ENCODE data around the gene ZSCAN16. TPM values are rescaled to one million over a fixed set of nuclear protein-coding genes. Genes with fewer than 3 reads are reported as not detected.

ZSCAN16 gene
- total and polyA plus RNA-seq, 2 experiments from 2014 or later = 1.2 TPM

GRCh38 chr6:28124971-28125353, 553 bp downstream of the ZSCAN16 start:
- DNase-seq = no peak
- 18 to 20% methylated on average over 6 of the region's 6 CpGs for WGBS, 2 experiments (ENCODE audit: low coverage in 1 of 2, low lambda C conversion rate in 2 of 2, missing lambda C conversion rate in 2 of 2)
- Histone ChIP-seq H3K4me3 (peak overlapping the region; percentile 86), H3K27ac (peak overlapping the region; percentile 38), H3K9ac (peak overlapping the region; percentile 79), H2AFZ (peak overlapping the region; percentile 88), H3F3A (ENCODE audit: insufficient read depth) (peaks cover 11% of the 10 kb centered on the region; the same call in 1 of the 2 replicates), H3K4me2 (ENCODE audit: unreplicated experiment) (peak overlapping the region; percentile 98), H3K27me3 (replicated peaks; ENCODE audit: insufficient read depth) (no peaks in the 10 kb centered on the region), H3K9me2 (ENCODE audit: insufficient read depth) (no peaks in the 10 kb centered on the region), H3K9me3 (ENCODE audit: low read depth) (no peaks in the 10 kb centered on the region), H3K36me3 (ENCODE audit: low read depth) (peaks cover 5% of the 10 kb centered on the region), H3K79me2 (ENCODE audit: insufficient read depth) (peaks cover 71% of the 10 kb centered on the region), H4K20me1 (ENCODE audit: insufficient read depth) (no peaks in the 10 kb centered on the region), H3K4me1 (ENCODE audit: insufficient read depth) (0 out of 2 replicates have a peak, but pooled peaks cover 5% of the 10 kb centered on the region)
- TF ChIP-seq EZH2phosphoT487 (IDR thresholded peaks at IDR 0.05; ENCODE audit: insufficient read depth, low read depth) (no peak), EZH2 (IDR thresholded peaks at IDR 0.05; ENCODE audit: insufficient read depth, poor library complexity, severe bottlenecking) (no peak)
- in situ Hi-C loops (cut with MboI) = no loop called here

- Histone ChIP-seq H3K4me1 (ENCODE audit: insufficient read depth) (0 out of 2 replicates have a peak, but pooled peaks cover 5% of the 10 kb centered on the region), H3K79me2 (ENCODE audit: insufficient read depth) (peaks cover 75% of the 10 kb centered on the region), H3K4me2 (ENCODE audit: unreplicated experiment) (no peak overlapping the region), H3K27me3 (replicated peaks; ENCODE audit: insufficient read depth) (no peaks in the 10 kb centered on the region), H3K9me2 (ENCODE audit: insufficient read depth) (no peaks in the 10 kb centered on the region), H3K36me3 (ENCODE audit: low read depth) (peaks cover 4% of the 10 kb centered on the region; the same call in 1 of the 2 replicates), H3F3A (ENCODE audit: insufficient read depth) (peaks cover 11% of the 10 kb centered on the region; the same call in 1 of the 2 replicates), H3K9ac (peak overlapping the region; percentile 79; the same call in 1 of the 2 replicates), H3K9me3 (ENCODE audit: low read depth) (no peaks in the 10 kb centered on the region), H3K27ac (peak overlapping the region; percentile 38), H3K4me3 (peak overlapping the region; percentile 86; the same call in 1 of the 2 replicates), H4K20me1 (ENCODE audit: insufficient read depth) (no peaks in the 10 kb centered on the region), H2AFZ (no peak overlapping the region; the same call in 1 of the 2 replicates)
- in situ Hi-C loops (cut with MboI) = no loop called here
- TF ChIP-seq EZH2 (IDR thresholded peaks at IDR 0.05; ENCODE audit: insufficient read depth, poor library complexity, severe bottlenecking) = no peak
- TF ChIP-seq EZH2phosphoT487 (IDR thresholded peaks at IDR 0.05; ENCODE audit: insufficient read depth, low read depth) = no peak
- 91 to 92% methylated on average over 4 of the region's 4 CpGs for WGBS, 2 experiments (ENCODE audit: low coverage in 1 of 2, low lambda C conversion rate in 2 of 2, missing lambda C conversion rate in 2 of 2)
- no peak for DNase-seq
Observed at GRCh38 chr6:28125401-28125800, 992 bp downstream of the ZSCAN16 start.

- peaks cover 13% of the 10 kb centered on the region; the same call in 1 of the 2 replicates for H3F3A ChIP-seq (ENCODE audit: insufficient read depth)
- H3K9ac ChIP-seq = no peak overlapping the region
- no peak overlapping the region for H2AFZ ChIP-seq
- no peaks in the 10 kb centered on the region; the same call in 1 of the 2 replicates for H3K36me3 ChIP-seq (ENCODE audit: low read depth)
- DNase-seq = peak; percentile 64
- H3K27ac ChIP-seq = no peak overlapping the region
- no peak overlapping the region for H3K4me2 ChIP-seq (ENCODE audit: unreplicated experiment)
- 54 to 57% methylated on average over 3 of the region's 3 CpGs for WGBS, 2 experiments (ENCODE audit: low coverage in 1 of 2, low lambda C conversion rate in 2 of 2, missing lambda C conversion rate in 2 of 2)
- H3K4me1 ChIP-seq (ENCODE audit: insufficient read depth) = peaks cover 15% of the 10 kb centered on the region
- no peak for TF ChIP-seq EZH2 (IDR thresholded peaks at IDR 0.05; ENCODE audit: insufficient read depth, poor library complexity, severe bottlenecking)
- peaks cover 89% of the 10 kb centered on the region for H3K79me2 ChIP-seq (ENCODE audit: insufficient read depth)
- H3K4me3 ChIP-seq = no peak overlapping the region
- in situ Hi-C loops (cut with MboI) = no loop called here
- no peaks in the 10 kb centered on the region for H3K9me3 ChIP-seq (ENCODE audit: low read depth)
- H3K9me2 ChIP-seq (ENCODE audit: insufficient read depth) = no peaks in the 10 kb centered on the region
- no peaks in the 10 kb centered on the region for H4K20me1 ChIP-seq (ENCODE audit: insufficient read depth)
- no peaks in the 10 kb centered on the region for H3K27me3 ChIP-seq (replicated peaks; ENCODE audit: insufficient read depth)
Observed at GRCh38 chr6:28134015-28134414, 9.6 kb downstream of the ZSCAN16 start.

GRCh38 chr6:28134716-28135115, 10.3 kb downstream of the ZSCAN16 start:
- Histone ChIP-seq H3K9me3 (ENCODE audit: low read depth) (no peaks in the 10 kb centered on the region), H3K9ac (no peak overlapping the region), H3K27me3 (replicated peaks; ENCODE audit: insufficient read depth) (no peaks in the 10 kb centered on the region), H3K4me3 (no peak overlapping the region), H3K9me2 (ENCODE audit: insufficient read depth) (no peaks in the 10 kb centered on the region), H3K79me2 (ENCODE audit: insufficient read depth) (peaks cover 82% of the 10 kb centered on the region), H3K4me2 (ENCODE audit: unreplicated experiment) (no peak overlapping the region), H2AFZ (no peak overlapping the region), H3K27ac (no peak overlapping the region), H3K36me3 (ENCODE audit: low read depth) (no peaks in the 10 kb centered on the region; the same call in 1 of the 2 replicates), H4K20me1 (ENCODE audit: insufficient read depth) (no peaks in the 10 kb centered on the region), H3K4me1 (ENCODE audit: insufficient read depth) (peaks cover 15% of the 10 kb centered on the region), H3F3A (ENCODE audit: insufficient read depth) (peaks cover 13% of the 10 kb centered on the region; the same call in 1 of the 2 replicates)
- TF ChIP-seq EZH2phosphoT487 (IDR thresholded peaks at IDR 0.05; ENCODE audit: insufficient read depth, low read depth) (no peak), EZH2 (IDR thresholded peaks at IDR 0.05; ENCODE audit: insufficient read depth, poor library complexity, severe bottlenecking) (no peak)
- DNase-seq = no peak
- WGBS, 2 experiments (ENCODE audit: low coverage in 1 of 2, low lambda C conversion rate in 2 of 2, missing lambda C conversion rate in 2 of 2) = 98 to 100% methylated on average over 1 of the region's 1 CpG
- in situ Hi-C loops (cut with MboI) = no loop called here

Data from GM23248 (cell line).